AG04449 (cell line): ENCODE measurements around the gene PDE4B.

Source experiments
- CTCF ChIA-PET: fragments of 350-600 bp; formaldehyde crosslinking; extraction: SDS; loops from one replicate; lab custom pipeline; 2021; ENCODE audit warnings: antibody characterized with exemption; lab: Yijun Ruan, JAX
- POLR2A ChIA-PET: fragments of 400-600, 350-600 bp; formaldehyde crosslinking; extraction: SDS; loops from one replicate; lab custom pipeline; 2020; ENCODE audit warnings: antibody characterized with exemption, inconsistent platforms; lab: Yijun Ruan, JAX
- DNase-seq: peaks from one replicate; pipeline ENCODE4 v3.0.0-alpha.2; 2010; ENCODE audit warnings: low read depth, low spot score
- H3K4me3 ChIP-seq: 2 replicates; pipeline ENCODE4 v1.5.1; 2011; ENCODE audit warnings: low read depth, mild to moderate bottlenecking, control low read depth, low read length
- TF ChIP-seq, protein P1 (sequence below): IDR thresholded peaks from one replicate; pipeline ENCODE4 v1.5.1; 2011; ENCODE audit warnings: mild to moderate bottlenecking, moderate library complexity, low read length, control low read depth, inconsistent platforms; ENCODE audit not compliant: insufficient read depth; ENCODE audit errors: missing control alignments

Gene PDE4B

GRCh38 chr1:66244429-66244828 lies 451.7 kb downstream of the PDE4B start:
- CTCF ChIA-PET = interaction anchor here (1.1 to 25.3 kb wide), 9 partner anchors 8 to 524 kb away, joined by 3 to 807 read pairs (median 42); no protein-coding TSS in a partner anchor
- DNase-seq = no peak
- TF ChIP-seq, protein P1, sequence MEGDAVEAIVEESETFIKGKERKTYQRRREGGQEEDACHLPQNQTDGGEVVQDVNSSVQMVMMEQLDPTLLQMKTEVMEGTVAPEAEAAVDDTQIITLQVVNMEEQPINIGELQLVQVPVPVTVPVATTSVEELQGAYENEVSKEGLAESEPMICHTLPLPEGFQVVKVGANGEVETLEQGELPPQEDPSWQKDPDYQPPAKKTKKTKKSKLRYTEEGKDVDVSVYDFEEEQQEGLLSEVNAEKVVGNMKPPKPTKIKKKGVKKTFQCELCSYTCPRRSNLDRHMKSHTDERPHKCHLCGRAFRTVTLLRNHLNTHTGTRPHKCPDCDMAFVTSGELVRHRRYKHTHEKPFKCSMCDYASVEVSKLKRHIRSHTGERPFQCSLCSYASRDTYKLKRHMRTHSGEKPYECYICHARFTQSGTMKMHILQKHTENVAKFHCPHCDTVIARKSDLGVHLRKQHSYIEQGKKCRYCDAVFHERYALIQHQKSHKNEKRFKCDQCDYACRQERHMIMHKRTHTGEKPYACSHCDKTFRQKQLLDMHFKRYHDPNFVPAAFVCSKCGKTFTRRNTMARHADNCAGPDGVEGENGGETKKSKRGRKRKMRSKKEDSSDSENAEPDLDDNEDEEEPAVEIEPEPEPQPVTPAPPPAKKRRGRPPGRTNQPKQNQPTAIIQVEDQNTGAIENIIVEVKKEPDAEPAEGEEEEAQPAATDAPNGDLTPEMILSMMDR = no peak
- H3K4me3 ChIP-seq = no peak overlapping the region
- POLR2A ChIA-PET = no interaction called here

DNA sequence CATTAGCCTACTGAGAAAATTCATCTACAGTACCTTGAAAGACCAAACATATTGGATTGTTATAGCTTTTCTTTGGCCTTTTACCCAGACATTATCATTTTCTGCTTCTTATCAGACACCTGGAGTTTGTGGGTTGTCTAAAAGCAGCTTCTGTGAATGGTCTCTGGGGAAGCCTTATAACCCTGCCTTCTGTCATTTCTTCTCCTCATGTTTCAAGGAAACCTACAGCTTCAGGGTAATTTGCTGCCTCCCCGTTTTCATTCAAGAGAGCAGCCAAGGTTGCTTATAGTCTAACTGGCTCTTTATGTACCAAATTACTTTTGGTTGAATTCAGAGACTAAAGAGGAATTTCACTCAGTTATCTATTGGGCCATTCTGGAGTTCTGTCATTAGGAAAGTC lies 453.0 kb downstream of the PDE4B start:
- CTCF ChIA-PET = interaction anchor here (0.6 to 25.3 kb wide), 9 partner anchors 7 to 533 kb away, joined by 3 to 807 read pairs (median 42); no protein-coding TSS in a partner anchor
- no peak for DNase-seq
- POLR2A ChIA-PET = no interaction called here
- TF ChIP-seq, protein P1 = no peak
- H3K4me3 ChIP-seq = no peak overlapping the region

DNA sequence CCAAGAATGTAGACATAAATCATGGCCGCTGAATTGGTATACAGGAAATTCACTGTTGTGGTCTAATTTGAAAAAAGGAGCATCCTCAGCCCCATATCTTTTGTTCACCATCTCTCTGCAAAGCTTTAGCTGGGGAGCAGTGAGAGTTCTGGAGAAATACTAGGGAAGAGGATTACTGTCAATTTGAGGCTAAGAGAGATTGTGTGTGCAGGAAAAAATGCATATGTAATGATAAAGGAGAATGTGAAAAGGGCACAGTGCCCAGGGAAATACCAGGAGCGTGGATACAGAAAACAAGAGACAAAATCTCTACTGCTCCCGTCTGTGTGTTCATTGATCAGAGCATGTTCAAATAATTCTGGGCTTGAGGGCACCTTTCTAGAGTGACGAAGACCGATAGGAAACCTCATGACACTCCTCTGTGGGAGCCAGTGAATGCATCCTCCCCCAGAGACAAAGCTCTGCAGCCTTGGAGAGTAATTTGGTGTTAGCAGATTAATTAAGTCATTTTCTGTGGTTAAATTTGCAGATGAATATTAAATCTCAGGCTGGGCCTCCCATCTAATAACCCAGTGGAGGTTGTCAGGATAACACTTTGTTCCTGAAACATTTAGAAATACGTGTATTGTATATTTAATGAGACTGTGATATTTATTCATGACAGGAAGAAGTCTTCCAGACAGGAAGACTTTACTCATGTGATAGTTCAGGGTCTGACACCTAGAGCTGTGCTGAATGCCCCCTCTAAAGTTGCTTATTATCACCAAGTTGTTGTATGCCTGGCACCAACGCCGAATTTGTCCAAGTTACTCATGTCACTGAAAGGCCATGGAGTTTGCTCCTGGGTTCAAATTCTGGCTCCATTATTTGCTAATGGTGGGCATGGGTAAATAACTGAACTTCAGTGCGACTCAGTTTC lies 453.9 kb downstream of the PDE4B start:
- CTCF ChIA-PET = interaction anchor here (0.7 to 25.3 kb wide), 6 partner anchors 190 to 290 kb away, joined by 3 to 807 read pairs (median 108); no protein-coding TSS in a partner anchor
- POLR2A ChIA-PET = no interaction called here
- TF ChIP-seq, protein P1 = no peak
- DNase-seq = no peak
- H3K4me3 ChIP-seq = no peak overlapping the region

GRCh38 chr1:66247415-66248208 lies 454.9 kb downstream of the PDE4B start:
- no peak for DNase-seq
- TF ChIP-seq, protein P1 = no peak
- ChIA-PET CTCF (interaction anchor here (0.7 to 25.3 kb wide), 8 partner anchors 18 to 299 kb away, joined by 3 to 807 read pairs (median 68); no protein-coding TSS in a partner anchor), POLR2A (no interaction called here)
- H3K4me3 ChIP-seq = no peak overlapping the region

GRCh38 chr1:66248257-66248656 lies 455.6 kb downstream of the PDE4B start:
- POLR2A ChIA-PET = no interaction called here
- CTCF ChIA-PET = interaction anchor here (0.9 to 25.3 kb wide), 6 partner anchors 19 to 300 kb away, joined by 3 to 807 read pairs (median 68); no protein-coding TSS in a partner anchor

More at GRCh38 chr1:66248257-66248656, 455.6 kb downstream of the PDE4B start:
- no peak overlapping the region for H3K4me3 ChIP-seq
- DNase-seq = no peak
- TF ChIP-seq, protein P1 = no peak
